OCI-LY1 (cell line): ENCODE measurements around the gene FOXC1.
A peak's percentile ranks its signal among the peaks of the same experiment; 100 is the strongest.

Experiments used
- H2AFZ ChIP-seq: fragments of 200-600 bp; sonication (generic), shearing (Covaris generic); 2 replicates; pipeline ENCODE4 v1.6.0; 2014; ENCODE audit warnings: antibody characterized with exemption, mild to moderate bottlenecking, low read length
- H3F3A ChIP-seq: fragments of 200-600 bp; sonication (generic), shearing (Covaris generic); 2 replicates; pipeline ENCODE4 v1.6.0; 2014; ENCODE audit warnings: mild to moderate bottlenecking, antibody characterized with exemption, low read length, moderate library complexity; ENCODE audit not compliant: insufficient read depth
- H3K27ac ChIP-seq: fragments of 200-600 bp; sonication (generic); 2 replicates; pipeline ENCODE4 v1.5.1; 2014; ENCODE audit warnings: low read length, mixed run types, mild to moderate bottlenecking, low read depth; ENCODE audit not compliant: poor library complexity, severe bottlenecking
- H3K27me3 ChIP-seq: fragments of 200-600 bp; sonication (generic); 2 replicates; pipeline ENCODE4 v1.6.0; 2014; ENCODE audit warnings: antibody characterized with exemption, mild to moderate bottlenecking, low read length, moderate library complexity; ENCODE audit not compliant: insufficient read depth
- H3K36me3 ChIP-seq: fragments of 200-600 bp; sonication (generic); 2 replicates; pipeline ENCODE4 v1.6.1; 2014; ENCODE audit warnings: mild to moderate bottlenecking, antibody characterized with exemption, low read length, moderate library complexity, mixed read lengths; ENCODE audit not compliant: insufficient read depth
- H3K4me1 ChIP-seq: fragments of 200-600 bp; sonication (generic); 2 replicates; pipeline ENCODE4 v1.5.1; 2014; ENCODE audit warnings: mild to moderate bottlenecking, low read length, moderate library complexity; ENCODE audit not compliant: insufficient read depth, severe bottlenecking
- H3K4me2 ChIP-seq: fragments of 200-600 bp; sonication (generic), shearing (Covaris generic); 2 replicates; pipeline ENCODE4 v1.6.1; 2014; ENCODE audit warnings: low read length
- H3K4me3 ChIP-seq: fragments of 200-600 bp; sonication (generic); 2 replicates; pipeline ENCODE4 v1.5.1; 2014; ENCODE audit warnings: low read length, low read depth, mild to moderate bottlenecking, mixed read lengths; ENCODE audit not compliant: poor library complexity, severe bottlenecking
- H3K79me2 ChIP-seq: fragments of 200-600 bp; shearing (Covaris generic); 2 replicates; pipeline ENCODE4 v1.6.1; 2016; ENCODE audit warnings: mixed run types, low read length, mixed read lengths; ENCODE audit not compliant: insufficient read depth
- H3K9ac ChIP-seq: fragments of 200-600 bp; sonication (generic), shearing (Covaris generic); 2 replicates; pipeline ENCODE4 v1.6.1; 2014; ENCODE audit warnings: mild to moderate bottlenecking, low read length, mixed read lengths
- H3K9me2 ChIP-seq: fragments of 200-600 bp; sonication (generic), shearing (Covaris generic); 2 replicates; pipeline ENCODE4 v1.6.1; 2014; ENCODE audit warnings: low read depth, mild to moderate bottlenecking, low read length, mixed read lengths
- H3K9me3 ChIP-seq: fragments of 200-600 bp; shearing (Covaris generic); 2 replicates; pipeline ENCODE4 v1.6.1; 2014; ENCODE audit warnings: low read length, mixed read lengths
- H4K20me1 ChIP-seq: fragments of 200-600 bp; sonication (generic), shearing (Covaris generic); 2 replicates; pipeline ENCODE4 v1.6.0; 2016; ENCODE audit warnings: mild to moderate bottlenecking, low read length; ENCODE audit not compliant: insufficient read depth
- CTCF ChIP-seq: fragments of 200-600 bp; sonication (generic), shearing (Covaris generic); IDR thresholded peaks from 2 replicates; pipeline ENCODE4 v1.5.1; 2017; ENCODE audit warnings: mild to moderate bottlenecking, antibody characterized with exemption, low read length, moderate library complexity, mixed read lengths
- EZH2 ChIP-seq: fragments of 200-600 bp; sonication (generic), shearing (Covaris generic); IDR thresholded peaks from 2 replicates; pipeline ENCODE4 v1.8.0; 2017; ENCODE audit warnings: borderline replicate concordance, mixed run types, mild to moderate bottlenecking, antibody characterized with exemption, low read length, moderate library complexity, mixed read lengths

The FOXC1 gene

GRCh38 chr6:1602049-1602713, 7.5 kb upstream of the FOXC1 start:
- no peak overlapping the region for H2AFZ ChIP-seq
- no peak overlapping the region for H3K27ac ChIP-seq
- no peak overlapping the region for H3K4me2 ChIP-seq
- no peak overlapping the region for H3K9ac ChIP-seq
- no peaks in the 10 kb centered on the region for H4K20me1 ChIP-seq
- H3K36me3 ChIP-seq, result no peaks in the 10 kb centered on the region
- peaks cover 12% of the 10 kb centered on the region; the same call in 1 of the 2 replicates for H3K27me3 ChIP-seq
- H3K4me1 ChIP-seq, result peaks cover 31% of the 10 kb centered on the region
- H3K79me2 ChIP-seq, result no peaks in the 10 kb centered on the region
- H3K9me2 ChIP-seq, result no peaks in the 10 kb centered on the region
- no peaks in the 10 kb centered on the region for H3K9me3 ChIP-seq
- no peaks in the 10 kb centered on the region for H3F3A ChIP-seq
- no peak overlapping the region for H3K4me3 ChIP-seq
- TF ChIP-seq CTCF (no peak), EZH2 (no peak)

- H3F3A ChIP-seq, result no peaks in the 10 kb centered on the region
- TF ChIP-seq EZH2 (no peak), CTCF (no peak)
- no peak overlapping the region for H3K4me3 ChIP-seq
Observed at GRCh38 chr6:1603708-1604107, 6.0 kb upstream of the FOXC1 start.

GRCh38 chr6:1604158-1605003, 5.3 kb upstream of the FOXC1 start:
- peaks cover 5% of the 10 kb centered on the region; the same call in 1 of the 2 replicates for H3K27me3 ChIP-seq
- H3K4me3 ChIP-seq, result peak overlapping the region; percentile 70
- H3K79me2 ChIP-seq, result no peaks in the 10 kb centered on the region
- no peaks in the 10 kb centered on the region for H3F3A ChIP-seq
- H3K9me3 ChIP-seq, result no peaks in the 10 kb centered on the region
- no peaks in the 10 kb centered on the region for H3K9me2 ChIP-seq
- TF ChIP-seq EZH2, result no peak
- peak; percentile 77 for TF ChIP-seq CTCF
- peaks cover 51% of the 10 kb centered on the region for H3K4me1 ChIP-seq
- H2AFZ ChIP-seq, result no peak overlapping the region
- H4K20me1 ChIP-seq, result no peaks in the 10 kb centered on the region
- peak overlapping the region; percentile 73 for H3K4me2 ChIP-seq
- H3K27ac ChIP-seq, result no peak overlapping the region
- no peaks in the 10 kb centered on the region for H3K36me3 ChIP-seq
- peak overlapping the region; percentile 50; the same call in 1 of the 2 replicates for H3K9ac ChIP-seq

More at GRCh38 chr6:1603708-1604107, 6.0 kb upstream of the FOXC1 start:
- Histone ChIP-seq H3K9ac (no peak overlapping the region), H3K79me2 (no peaks in the 10 kb centered on the region), H3K27ac (no peak overlapping the region), H3K4me1 (peaks cover 47% of the 10 kb centered on the region), H3K9me2 (no peaks in the 10 kb centered on the region), H3K9me3 (no peaks in the 10 kb centered on the region), H3K4me2 (peak overlapping the region; percentile 73; the same call in 1 of the 2 replicates), H4K20me1 (no peaks in the 10 kb centered on the region), H2AFZ (no peak overlapping the region), H3K27me3 (peaks cover 9% of the 10 kb centered on the region; the same call in 1 of the 2 replicates), H3K36me3 (no peaks in the 10 kb centered on the region)
